AG04450 (cell line): ENCODE measurements around the gene COG5. TPM values are rescaled to one million over a fixed set of nuclear protein-coding genes. Genes with fewer than 3 reads are reported as not detected.

Experiments used
- CTCF ChIA-PET: fragments of 300-600, 350-600 bp; formaldehyde crosslinking; extraction: SDS; loops from one replicate; lab custom pipeline; 2022; ENCODE audit warnings: antibody characterized with exemption, inconsistent platforms; lab: Charles Lee
- POLR2A ChIA-PET: fragments of 350-600 bp; formaldehyde crosslinking; extraction: SDS; loops from one replicate; lab custom pipeline; 2021; ENCODE audit warnings: antibody characterized with exemption, inconsistent platforms; lab: Yijun Ruan, JAX
- DNase-seq: peaks from one replicate; pipeline ENCODE4 v3.0.0-alpha.2; 2011; ENCODE audit warnings: low read depth, low spot score
- H3K27ac ChIP-seq: one replicate; pipeline ENCODE4 v1.5.1; 2012; ENCODE audit warnings: low read depth, low read length, control low read depth
- H3K27me3 ChIP-seq: one replicate; pipeline ENCODE4 v1.6.0; 2012; ENCODE audit warnings: low read length; ENCODE audit not compliant: control insufficient read depth, insufficient read depth
- H3K4me3 ChIP-seq: 2 replicates; pipeline ENCODE4 v1.5.1; 2011; ENCODE audit warnings: mild to moderate bottlenecking, low read depth, low read length, control low read depth
- H3K9me3 ChIP-seq: 2 replicates; pipeline ENCODE4 v1.5.1; 2012; ENCODE audit warnings: low read length; ENCODE audit not compliant: control insufficient read depth, insufficient read depth
- CTCF ChIP-seq: IDR thresholded peaks from 2 replicates; pipeline ENCODE4 v1.5.1; 2011; ENCODE audit warnings: low read depth, low read length, control low read depth, inconsistent platforms
- polyA plus RNA-seq: library from polyadenylated mRNA; depleted of rRNA; stranded (reverse); fragments of >200 nt; gene quantifications from 2 replicates; pipeline ENCODE4 v1.2.3, GENCODE V29; 2011

Gene COG5
- polyA plus RNA-seq, 1 experiment = 55.2 TPM

DNA sequence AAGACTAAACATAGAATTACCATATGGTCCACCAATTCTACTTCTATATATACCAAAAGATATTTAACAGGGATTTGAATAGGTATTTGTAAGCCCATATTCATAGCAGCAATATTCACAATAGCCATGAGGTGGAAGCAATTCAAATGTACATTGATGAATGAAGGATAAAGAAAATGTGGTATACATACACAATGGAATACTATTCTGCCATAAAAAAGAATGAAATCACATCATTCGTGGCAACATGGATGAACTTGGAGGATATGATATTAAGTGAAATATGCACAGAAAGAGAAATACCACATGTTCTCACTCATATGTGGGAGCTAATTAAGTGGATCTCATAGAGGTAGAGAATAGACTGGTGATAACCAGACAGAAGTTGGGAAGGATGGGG lies 128.0 kb downstream of the COG5 start:
- no peaks in the 10 kb centered on the region for H3K9me3 ChIP-seq
- CTCF ChIA-PET = no interaction called here
- no peak overlapping the region for H3K4me3 ChIP-seq
- DNase-seq = no peak
- H3K27ac ChIP-seq = no peak overlapping the region
- POLR2A ChIA-PET = no interaction called here
- H3K27me3 ChIP-seq = no peaks in the 10 kb centered on the region
- TF ChIP-seq CTCF = no peak

DNA sequence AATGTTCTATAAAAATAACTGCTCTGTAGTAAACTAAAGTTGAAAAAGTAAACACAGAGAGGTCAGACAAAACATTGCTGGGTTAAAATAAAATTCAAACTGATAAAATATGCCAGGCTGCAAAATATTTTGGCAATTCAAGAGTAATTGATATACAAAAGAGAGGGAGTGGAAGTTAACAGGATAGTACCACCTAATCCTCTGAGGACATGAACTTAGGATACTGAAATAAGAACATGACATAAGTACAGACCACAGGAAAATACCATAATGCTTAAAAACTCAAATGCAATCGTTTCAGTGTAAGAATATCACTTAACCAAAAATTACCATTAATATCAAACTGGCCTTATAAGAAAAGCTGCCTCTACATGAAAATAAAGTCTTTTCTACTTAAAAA lies 131.5 kb downstream of the COG5 start:
- POLR2A ChIA-PET = no interaction called here
- TF ChIP-seq CTCF = no peak
- Histone ChIP-seq H3K27me3 (no peaks in the 10 kb centered on the region), H3K4me3 (no peak overlapping the region), H3K27ac (no peak overlapping the region), H3K9me3 (no peaks in the 10 kb centered on the region)
- CTCF ChIA-PET = no interaction called here
- DNase-seq = no peak

GRCh38 chr7:107430057-107430456 lies 133.7 kb downstream of the COG5 start:
- ChIA-PET CTCF (no interaction called here), POLR2A (no interaction called here)
- no peak for TF ChIP-seq CTCF
- DNase-seq = no peak
- Histone ChIP-seq H3K9me3 (no peaks in the 10 kb centered on the region), H3K27ac (no peak overlapping the region), H3K27me3 (no peaks in the 10 kb centered on the region), H3K4me3 (no peak overlapping the region)

GRCh38 chr7:107428642-107429041 lies 135.1 kb downstream of the COG5 start:
- CTCF ChIA-PET = no interaction called here
- Histone ChIP-seq H3K27me3 (no peaks in the 10 kb centered on the region), H3K9me3 (no peaks in the 10 kb centered on the region), H3K4me3 (no peak overlapping the region), H3K27ac (no peak overlapping the region)
- no peak for TF ChIP-seq CTCF
- POLR2A ChIA-PET = no interaction called here
- no peak for DNase-seq

DNA sequence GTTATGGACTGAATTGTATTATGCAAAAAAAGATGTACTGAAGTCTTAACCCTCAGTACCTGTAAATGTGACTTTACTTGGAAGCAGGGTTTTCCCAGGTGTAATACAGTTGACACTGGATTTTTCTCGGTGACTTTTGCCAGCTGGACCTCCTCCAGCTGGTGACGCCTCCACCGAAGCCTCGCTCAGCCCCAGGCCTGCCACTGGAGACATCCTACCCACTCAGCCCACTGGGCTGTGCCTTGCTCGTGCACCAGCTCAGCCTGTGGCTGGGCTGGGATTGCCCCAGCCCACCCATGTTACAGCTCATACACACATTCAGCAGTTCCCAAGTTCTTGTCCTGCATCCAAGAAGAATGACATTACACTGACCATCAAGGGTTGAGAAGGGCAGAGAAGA lies 136.3 kb downstream of the COG5 start:
- no peak for DNase-seq
- no peaks in the 10 kb centered on the region for H3K9me3 ChIP-seq
- ChIA-PET CTCF (no interaction called here), POLR2A (no interaction called here)
- TF ChIP-seq CTCF = no peak
- no peak overlapping the region for H3K4me3 ChIP-seq
- H3K27me3 ChIP-seq = no peaks in the 10 kb centered on the region
- no peak overlapping the region for H3K27ac ChIP-seq
